ENCODE data around the gene DDX60. TPM values are rescaled to one million over a fixed set of nuclear protein-coding genes. Genes with fewer than 3 reads are reported as not detected.

Gene DDX60
- total and polyA plus RNA-seq, 10 of the 15 experiments (the other 5 are each of a cell fraction or from before 2014, with no cell fraction given) = 2.7 to 28.4 (median 6.3) TPM

DNA sequence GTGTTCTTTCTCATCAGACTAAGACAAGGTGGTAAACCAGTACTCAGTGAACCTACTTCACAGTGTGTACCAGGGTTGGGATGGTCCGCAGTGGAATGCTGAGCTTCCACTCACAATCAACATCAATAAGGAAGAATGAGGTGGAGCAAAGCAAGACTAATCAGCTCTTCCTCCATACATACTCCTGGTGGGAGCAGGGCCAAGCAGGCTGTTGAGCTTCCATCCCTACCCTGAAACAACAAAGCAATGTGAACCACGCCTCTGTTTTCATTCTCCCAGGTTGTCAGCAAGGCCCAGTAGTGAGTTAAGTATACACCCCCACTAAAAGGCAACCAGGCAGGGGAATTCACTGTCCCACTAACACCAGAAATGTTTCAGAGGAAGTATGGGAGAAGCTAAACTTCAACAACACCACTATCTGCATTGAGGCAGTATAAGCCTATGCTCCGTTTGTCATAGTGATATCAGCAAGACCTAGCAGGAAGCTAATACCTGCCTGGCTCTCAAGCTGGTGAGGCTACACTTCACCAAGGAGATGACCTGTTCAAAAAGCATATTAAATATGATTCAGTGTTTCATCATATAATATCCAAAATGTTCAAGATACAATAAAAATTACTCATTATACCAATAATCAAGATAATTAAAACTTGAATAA, 109.5 kb downstream of the DDX60 start (continued):
- TF ChIP-seq KAT2A (conservative IDR thresholded peaks at IDR 0.05; ENCODE audit: control insufficient read depth, low read depth, low read length) (no peak), CREM (IDR thresholded peaks at IDR 0.05; ENCODE audit: low read depth) (no peak)
- TF ChIP-seq, protein P1, sequence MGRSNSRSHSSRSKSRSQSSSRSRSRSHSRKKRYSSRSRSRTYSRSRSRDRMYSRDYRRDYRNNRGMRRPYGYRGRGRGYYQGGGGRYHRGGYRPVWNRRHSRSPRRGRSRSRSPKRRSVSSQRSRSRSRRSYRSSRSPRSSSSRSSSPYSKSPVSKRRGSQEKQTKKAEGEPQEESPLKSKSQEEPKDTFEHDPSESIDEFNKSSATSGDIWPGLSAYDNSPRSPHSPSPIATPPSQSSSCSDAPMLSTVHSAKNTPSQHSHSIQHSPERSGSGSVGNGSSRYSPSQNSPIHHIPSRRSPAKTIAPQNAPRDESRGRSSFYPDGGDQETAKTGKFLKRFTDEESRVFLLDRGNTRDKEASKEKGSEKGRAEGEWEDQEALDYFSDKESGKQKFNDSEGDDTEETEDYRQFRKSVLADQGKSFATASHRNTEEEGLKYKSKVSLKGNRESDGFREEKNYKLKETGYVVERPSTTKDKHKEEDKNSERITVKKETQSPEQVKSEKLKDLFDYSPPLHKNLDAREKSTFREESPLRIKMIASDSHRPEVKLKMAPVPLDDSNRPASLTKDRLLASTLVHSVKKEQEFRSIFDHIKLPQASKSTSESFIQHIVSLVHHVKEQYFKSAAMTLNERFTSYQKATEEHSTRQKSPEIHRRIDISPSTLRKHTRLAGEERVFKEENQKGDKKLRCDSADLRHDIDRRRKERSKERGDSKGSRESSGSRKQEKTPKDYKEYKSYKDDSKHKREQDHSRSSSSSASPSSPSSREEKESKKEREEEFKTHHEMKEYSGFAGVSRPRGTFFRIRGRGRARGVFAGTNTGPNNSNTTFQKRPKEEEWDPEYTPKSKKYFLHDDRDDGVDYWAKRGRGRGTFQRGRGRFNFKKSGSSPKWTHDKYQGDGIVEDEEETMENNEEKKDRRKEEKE (IDR thresholded peaks at IDR 0.05) = no peak

DNA sequence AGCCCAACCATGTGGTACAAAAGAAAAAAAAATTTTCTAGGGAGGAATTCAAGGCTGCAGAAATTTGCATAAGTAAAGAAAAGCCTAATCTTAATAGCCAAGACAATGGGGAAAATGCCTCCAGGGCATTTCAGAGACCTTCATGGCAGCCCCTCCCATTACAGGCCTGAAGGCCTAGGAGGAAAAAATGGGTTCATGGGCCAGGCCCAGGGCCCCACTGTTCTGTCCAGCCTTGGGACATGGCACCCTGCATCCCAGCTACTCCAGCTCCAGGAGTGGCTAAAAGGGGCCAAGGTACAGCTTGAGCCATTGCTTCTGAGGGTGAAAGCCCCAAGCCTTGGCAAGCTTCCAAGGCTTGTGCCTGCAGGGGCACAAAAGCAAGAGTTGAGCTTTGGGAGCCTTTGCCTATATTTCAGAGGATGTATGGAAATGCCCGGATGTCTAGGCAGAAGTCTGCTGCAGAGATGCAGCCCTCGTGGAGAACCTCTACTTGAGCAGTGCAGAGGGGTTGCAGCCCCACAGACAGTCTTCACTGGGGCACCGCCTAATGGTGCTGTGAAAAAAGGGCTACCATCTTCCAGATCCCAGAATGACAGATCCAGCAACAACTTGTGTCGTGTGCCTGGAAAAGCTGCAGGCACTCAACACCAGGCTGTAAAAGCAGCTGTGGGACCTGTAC, 115.2 kb downstream of the DDX60 start:
- no TSS peak for BruUV-seq (replicated peaks)
- SMC1A ChIA-PET (ENCODE audit: uncharacterized antibody, unreplicated experiment) = no interaction called here
- TF ChIP-seq SMARCA5 (IDR thresholded peaks at IDR 0.05) = no peak
- no peak for TF ChIP-seq IKZF1 (conservative IDR thresholded peaks at IDR 0.05)
- 0 out of 2 replicates have a peak, but pooled peaks have one; percentile 60 for TF ChIP-seq CBX5 (IDR thresholded peaks at IDR 0.05; ENCODE audit: low read depth)
- no peak for TF ChIP-seq CEBPZ (IDR thresholded peaks at IDR 0.05; ENCODE audit: low read depth, low read length)
- in situ Hi-C loops (cut with MboI) = no loop called here
- WGBS (ENCODE audit: insufficient coverage, insufficient replicate concordance, low lambda C conversion rate, missing lambda C conversion rate) = 57% methylated on average over 4 of the region's 4 CpGs
- H3K27me3 ChIP-seq (replicated peaks in 1 of 2; ENCODE audit: control insufficient read depth in 2 of 2, insufficient read depth in 2 of 2, low read length in 1 of 2) = no peaks in the 10 kb centered on the region
- CTCF ChIA-PET = no interaction called here
- FAIRE-seq (no peak), DNase-seq (ENCODE audit: low read depth, low spot score) (no peak), ATAC-seq (no peak)
- no peak overlapping the region for H3K27ac ChIP-seq (ENCODE audit: control insufficient read depth, insufficient read depth)
- H3K4me2 ChIP-seq (ENCODE audit: control insufficient read depth, insufficient read depth) = no peak overlapping the region
- H4K20me1 ChIP-seq (ENCODE audit: control insufficient read depth, insufficient read depth) = no peaks in the 10 kb centered on the region
- no peaks in the 10 kb centered on the region for H3K36me3 ChIP-seq (ENCODE audit: control insufficient read depth in 2 of 2, insufficient read depth in 2 of 2, low read length in 1 of 2)
- no peak overlapping the region for H3K9ac ChIP-seq (ENCODE audit: control insufficient read depth, insufficient read depth, low read length)
- H3K4me3 ChIP-seq = no peak overlapping the region
- POLR2A ChIA-PET = no interaction called here
- no peak overlapping the region for H2AFZ ChIP-seq (ENCODE audit: control insufficient read depth, low read depth, low read length)
- no peaks in the 10 kb centered on the region for H3K4me1 ChIP-seq (ENCODE audit: control insufficient read depth, insufficient read depth, low read length)
- intact Hi-C loops (cut with micrococcal nuclease; ENCODE audit: unreplicated experiment) = no loop called here
- peaks cover 5% of the 10 kb centered on the region; the same call in 2 of the 3 replicates for H3K9me3 ChIP-seq (replicated peaks; ENCODE audit: control insufficient read depth, insufficient read depth, low read length)
- RAD21 ChIA-PET (ENCODE audit: unreplicated experiment) = no interaction called here
- H3K79me2 ChIP-seq (ENCODE audit: control insufficient read depth, insufficient read depth, low read length) = no peaks in the 10 kb centered on the region
